HPDE6-E6E7 (cell line): ENCODE results near the gene ACADVL.

Source experiments
- DNase-seq: peaks from one replicate; pipeline ENCODE4 v3.0.0; 2011; ENCODE audit warnings: missing footprints; ENCODE audit errors: extremely low spot score

Gene ACADVL

DNA sequence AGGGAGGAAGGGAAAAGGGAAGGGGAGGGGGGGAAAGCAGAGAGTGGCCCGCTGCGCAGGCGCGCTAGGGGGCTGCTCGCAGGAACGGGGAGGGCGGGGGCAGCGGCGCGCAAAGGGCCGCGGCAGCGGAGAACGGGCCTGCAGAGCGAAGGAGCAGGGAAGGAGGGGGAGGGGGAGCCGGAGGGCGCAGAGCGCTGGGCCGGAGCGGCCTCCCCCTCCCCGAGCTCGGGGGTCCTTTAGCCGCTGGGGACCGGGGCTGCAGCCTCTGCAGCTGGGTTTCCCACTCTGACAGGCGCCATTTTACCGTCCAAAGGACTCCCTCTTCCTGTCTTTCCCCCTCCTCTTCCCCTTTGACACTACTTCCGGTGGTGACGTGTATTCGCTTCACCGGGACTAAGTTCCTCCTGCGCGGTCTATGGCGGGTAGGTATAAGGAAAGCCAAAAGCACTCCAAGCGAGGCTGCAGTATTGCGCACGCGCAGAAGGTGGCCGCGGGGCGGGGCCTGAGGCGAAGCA is 32.0 kb downstream of the ACADVL start, which contains the start of gene CTDNEP1:
CTDNEP1 (minus strand) TSS at position 74 of the 515 bp plus-strand sequence. CDS start 438 bp downstream, outside the sequence.
- DNase-seq: peak; percentile 92

DNA sequence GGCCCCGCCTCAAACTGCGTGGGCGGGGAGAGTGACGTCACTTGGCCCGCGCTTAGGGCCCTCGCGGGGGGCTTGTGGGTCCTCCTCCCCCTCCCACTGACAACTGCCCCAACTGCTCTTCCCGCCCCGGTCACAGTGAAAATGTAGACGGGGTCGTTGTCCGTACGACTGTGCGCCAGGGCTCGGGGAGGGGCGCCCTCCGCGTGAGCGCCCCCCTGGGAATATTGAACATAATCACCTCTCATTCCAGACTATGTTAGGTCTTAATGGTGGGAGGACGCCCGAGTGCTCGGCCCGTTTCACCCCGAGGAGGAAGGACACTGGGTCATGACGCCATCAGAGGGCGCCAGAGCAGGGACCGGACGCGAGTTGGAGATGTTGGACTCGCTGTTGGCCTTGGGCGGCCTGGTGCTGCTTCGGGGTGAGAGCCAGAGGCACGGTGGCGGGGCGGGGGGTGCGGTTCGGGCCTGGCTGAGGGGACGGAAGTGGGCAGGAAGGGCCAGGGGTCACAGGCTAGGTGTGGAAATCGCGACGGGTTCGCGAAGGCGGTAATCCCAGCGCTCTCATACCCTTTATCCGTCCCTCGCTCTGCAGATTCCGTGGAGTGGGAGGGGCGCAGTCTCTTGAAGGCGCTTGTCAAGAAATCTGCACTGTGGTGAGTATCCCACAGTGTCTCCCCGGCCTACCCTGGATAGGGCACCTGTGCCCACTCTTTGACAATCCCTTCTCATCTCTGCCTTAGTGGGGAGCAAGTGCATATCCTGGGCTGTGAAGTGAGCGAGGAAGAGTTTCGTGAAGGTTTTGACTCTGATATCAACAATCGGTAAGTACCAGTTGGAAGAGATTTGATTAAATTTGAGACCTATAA is 32.7 kb downstream of the ACADVL start, which contains the start of gene ELP5:
ELP5 (plus strand) TSS at position 40 of the 868 bp plus-strand sequence; CDS start at position 376, 336 bp downstream.
- DNase-seq: peak; percentile 82

DNA sequence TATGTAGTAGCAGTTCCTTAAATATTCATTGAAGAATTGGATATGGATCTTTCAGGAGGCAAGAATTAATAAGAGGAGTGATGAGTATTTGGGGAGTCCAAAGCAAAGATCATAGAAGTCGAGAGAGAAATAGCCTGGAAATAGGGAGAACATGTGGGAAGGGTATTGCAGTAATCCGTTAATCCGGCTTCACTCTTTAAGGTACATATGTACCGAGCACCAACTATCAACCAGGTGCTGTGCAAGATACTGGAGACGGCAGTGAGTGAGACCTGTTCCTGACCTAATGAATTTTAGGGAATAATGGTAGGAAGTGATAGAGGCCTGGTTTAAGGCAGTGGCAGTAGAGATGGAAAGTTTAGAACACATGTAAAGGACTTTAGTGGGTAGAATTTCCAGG is 33.3 kb downstream of the ACADVL start:
- DNase-seq: no peak

DNA sequence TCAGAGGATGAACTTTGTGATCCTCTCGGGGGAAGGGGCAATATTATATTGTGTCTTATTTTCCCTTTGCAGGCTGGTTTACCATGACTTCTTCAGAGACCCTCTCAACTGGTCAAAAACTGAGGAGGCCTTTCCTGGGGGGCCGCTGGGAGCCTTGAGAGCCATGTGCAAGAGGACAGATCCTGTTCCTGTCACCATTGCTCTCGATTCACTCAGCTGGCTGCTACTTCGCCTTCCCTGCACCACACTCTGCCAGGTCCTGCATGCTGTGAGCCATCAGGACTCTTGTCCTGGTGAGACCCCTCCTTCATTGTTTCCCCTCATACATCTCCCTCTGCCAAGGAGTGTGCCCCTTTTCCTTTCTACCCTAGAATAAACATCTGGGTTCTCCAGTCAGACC is 34.8 kb downstream of the ACADVL start:
- DNase-seq: no peak

DNA sequence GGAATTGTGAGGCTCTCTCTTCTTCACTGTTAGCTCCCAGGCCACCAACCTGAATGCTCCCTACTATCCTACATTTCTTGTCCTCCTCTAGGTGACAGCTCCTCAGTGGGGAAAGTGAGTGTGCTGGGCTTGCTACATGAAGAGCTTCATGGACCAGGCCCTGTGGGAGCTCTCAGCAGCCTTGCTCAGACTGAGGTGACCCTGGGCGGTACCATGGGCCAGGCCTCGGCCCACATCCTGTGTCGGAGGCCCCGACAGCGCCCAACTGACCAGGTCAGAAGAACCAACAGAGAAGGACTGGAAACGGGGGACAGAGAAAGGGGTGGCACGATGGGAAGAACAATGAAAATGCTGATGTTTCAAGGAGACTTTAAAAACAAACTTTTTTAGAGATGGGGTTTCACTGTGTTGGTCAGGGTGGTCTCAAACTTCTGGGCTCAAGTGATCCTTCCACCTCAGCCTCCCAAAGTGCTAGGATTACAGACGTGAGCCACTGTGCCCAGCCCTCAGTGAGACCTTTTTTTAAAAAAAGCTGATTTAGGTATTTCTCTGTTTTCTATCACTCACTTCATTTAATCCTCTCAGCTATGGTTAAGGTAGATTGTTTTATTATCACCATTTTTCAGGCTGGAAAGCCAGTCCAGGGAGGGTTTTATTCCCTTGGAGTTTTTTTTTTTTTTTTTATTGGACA is 37.2 kb downstream of the ACADVL start:
- DNase-seq: no peak

DNA sequence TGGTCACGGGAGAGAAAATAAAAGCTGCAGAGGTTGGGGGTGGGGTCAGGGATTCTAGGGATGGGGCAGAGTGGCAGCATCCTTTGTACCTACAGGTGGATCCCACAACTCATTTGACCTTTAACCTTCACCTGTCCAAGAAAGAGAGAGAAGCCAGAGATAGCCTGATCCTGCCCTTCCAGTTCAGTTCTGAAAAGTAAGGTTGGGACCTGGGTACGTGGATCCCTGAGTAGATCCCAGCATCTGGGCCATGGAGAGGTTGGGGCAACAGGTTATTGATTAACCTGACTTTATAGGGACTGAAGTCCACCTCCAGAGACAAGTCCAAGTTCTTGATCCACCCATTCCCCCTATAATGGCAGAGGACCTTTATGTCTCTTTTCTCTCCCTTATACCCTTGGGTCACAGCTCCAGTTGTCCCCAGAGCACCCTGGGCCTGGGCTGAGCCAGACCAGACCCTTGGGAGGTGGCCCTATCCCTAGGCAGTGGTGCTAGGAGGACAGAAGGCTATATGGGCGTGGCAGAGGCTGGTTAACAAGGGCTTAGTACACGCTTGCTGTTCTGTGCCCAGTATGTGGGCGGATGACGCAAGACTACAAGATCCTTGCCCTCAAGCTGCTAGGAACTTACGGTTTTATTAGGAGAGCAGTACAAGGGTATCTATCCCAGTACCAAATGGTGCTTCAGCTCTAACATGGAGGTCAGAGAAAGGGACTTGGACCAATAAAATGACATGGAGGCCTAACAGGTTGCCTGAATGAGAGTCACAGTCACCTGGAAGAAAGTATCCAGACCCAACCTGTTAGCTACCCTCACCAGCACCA is 39.2 kb downstream of the ACADVL start:
- DNase-seq: no peak

DNA sequence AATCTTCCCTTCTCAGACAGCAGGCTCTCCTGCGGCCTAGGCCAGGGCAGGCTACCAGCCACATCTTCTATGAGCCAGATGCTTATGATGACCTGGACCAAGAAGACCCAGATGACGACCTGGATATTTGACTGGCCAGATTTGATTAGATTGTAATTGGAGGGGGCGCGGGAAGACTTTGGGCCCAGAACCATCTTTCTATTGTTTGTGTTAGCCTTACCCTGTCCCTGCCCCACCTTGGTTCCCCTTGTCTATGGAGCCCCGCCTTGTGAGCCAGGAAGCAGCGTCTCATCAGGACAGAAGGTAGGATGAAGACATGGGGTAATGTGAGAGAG is 39.8 kb downstream of the ACADVL start:
- DNase-seq: no peak

DNA sequence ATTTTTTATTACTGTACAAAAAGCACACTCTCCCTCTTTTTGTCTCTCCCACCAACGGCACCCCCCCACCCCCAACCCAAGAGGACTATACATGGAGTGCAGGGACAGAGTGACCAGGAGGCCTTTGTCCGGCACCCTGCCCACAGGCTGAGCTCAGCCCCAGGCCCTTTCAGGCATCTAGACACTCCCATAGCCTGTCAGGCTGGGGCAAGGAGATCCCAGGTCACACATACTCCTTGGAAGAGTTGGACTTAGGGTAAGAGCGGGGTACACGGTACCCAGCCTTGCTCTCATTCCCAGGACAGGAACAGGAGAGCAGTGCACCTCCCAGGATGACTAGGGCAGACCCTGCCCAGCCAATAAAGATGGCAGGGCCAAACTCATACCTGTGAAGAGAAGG is 40.4 kb downstream of the ACADVL start:
- no peak for DNase-seq

DNA sequence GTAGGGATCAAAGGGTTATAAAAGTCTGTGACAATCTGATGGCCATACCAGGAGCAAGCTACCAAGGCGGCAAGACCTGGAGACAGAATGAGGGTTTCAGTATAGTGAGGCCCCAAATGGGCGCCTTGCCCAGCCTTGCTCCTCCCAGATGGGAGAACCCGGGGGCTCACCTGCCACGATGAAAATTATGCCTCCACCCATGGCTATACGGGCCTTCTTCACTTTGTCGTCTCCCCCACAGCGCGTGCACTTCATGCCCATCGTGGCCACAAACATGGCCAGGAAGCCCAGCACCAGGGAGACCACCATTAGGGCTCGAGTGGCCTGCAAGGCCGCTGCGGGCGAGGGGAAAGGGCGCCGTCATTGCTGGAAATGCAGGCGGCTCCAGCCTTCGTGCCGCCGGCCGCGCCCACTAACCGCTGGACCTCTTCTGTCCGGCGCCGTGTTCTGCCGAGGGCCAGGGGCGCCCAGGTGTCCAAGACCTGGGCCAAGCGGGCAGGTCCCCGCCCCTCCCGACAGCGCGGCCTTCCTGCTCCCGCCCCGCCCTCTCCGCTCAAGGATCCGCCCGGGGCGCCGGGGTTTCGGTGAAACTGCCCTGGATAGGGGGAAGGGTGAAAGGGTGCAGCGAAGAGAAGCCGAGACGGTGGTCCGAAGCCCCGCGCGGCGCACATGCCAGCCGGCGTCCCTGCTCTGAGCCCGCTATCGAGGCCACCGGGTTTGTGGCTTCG is 41.1 kb downstream of the ACADVL start:
- DNase-seq: no peak

DNA sequence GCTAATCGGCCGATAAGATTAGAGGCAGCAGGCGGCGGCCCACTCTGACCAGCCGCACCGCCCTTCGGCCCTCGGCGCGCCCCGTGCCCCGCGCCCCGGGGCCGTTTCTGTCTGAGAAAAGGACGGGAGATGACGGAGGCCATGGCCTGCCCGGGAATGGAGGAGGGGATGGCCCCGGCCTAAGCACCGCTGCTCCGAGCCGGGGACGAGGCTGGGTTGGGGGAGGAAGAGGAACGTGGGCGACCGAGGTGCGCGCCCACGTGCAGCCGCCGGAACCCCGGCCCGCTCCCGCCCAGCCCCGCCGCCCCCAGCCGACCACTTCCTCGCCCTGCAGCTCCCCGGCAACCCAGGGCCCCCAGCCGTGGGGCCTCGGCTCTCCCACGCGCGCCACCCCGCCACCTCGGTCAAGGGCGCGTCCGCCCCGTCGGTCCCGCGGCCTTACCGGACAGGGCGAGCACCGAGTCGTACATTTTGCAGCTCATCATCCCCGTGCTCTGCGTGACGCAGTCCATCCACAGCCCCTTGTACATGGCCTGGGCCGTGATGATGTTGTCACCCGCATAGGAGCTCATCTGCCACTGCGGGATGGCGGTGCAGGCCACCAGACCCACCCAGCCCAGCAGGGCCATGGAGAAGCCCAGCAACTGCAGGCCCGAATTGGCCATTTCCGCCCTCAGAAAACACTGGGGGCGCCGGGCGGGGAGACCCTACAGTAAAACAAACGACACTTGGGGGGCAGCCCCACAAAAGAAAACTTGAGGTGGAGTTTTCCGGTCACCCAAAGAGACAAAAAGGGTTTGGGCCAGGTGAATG is 41.8 kb downstream of the ACADVL start:
- DNase-seq: no peak

DNA sequence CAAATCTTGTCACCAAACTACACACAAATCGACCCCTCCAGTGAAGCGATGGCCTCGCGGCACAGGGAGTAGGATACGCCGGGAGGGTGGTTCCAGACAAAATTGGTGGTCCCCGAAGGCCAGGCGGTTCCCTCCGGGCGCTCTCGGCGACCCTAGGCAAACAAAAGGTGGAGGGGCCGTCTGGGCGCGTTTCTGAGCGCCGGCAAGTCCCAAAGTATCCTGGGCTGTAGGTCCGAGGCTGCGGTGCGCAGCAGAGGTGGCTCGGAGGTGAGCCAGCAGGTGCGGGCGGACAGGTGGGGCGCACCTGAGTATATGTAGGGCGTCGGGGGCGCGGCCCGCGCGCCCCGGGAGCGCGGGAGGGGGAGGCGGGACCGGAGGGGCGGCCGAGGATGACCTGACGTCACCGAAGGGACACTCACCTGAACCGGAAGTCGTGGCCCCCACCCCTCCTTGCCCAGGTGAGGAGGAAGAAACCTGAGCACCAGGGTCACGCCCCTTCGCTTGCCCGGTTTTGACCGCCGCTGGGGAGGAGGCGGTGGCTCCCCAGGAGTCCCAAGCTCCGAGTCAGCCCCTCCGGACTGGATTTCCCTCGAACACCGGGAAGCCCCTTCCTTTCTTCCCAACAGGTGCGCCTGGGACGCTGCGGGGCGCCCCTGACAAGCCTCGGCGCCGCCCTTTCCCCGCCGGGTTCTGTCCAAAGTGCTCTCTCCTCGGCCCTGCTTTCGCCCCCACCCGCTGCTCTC is 42.6 kb downstream of the ACADVL start, which contains the start of gene CLDN7:
CLDN7 (minus strand) TSS at position 287 of the 743 bp plus-strand sequence. CDS start 435 bp downstream, outside the sequence.
- DNase-seq: peak; percentile 90

DNA sequence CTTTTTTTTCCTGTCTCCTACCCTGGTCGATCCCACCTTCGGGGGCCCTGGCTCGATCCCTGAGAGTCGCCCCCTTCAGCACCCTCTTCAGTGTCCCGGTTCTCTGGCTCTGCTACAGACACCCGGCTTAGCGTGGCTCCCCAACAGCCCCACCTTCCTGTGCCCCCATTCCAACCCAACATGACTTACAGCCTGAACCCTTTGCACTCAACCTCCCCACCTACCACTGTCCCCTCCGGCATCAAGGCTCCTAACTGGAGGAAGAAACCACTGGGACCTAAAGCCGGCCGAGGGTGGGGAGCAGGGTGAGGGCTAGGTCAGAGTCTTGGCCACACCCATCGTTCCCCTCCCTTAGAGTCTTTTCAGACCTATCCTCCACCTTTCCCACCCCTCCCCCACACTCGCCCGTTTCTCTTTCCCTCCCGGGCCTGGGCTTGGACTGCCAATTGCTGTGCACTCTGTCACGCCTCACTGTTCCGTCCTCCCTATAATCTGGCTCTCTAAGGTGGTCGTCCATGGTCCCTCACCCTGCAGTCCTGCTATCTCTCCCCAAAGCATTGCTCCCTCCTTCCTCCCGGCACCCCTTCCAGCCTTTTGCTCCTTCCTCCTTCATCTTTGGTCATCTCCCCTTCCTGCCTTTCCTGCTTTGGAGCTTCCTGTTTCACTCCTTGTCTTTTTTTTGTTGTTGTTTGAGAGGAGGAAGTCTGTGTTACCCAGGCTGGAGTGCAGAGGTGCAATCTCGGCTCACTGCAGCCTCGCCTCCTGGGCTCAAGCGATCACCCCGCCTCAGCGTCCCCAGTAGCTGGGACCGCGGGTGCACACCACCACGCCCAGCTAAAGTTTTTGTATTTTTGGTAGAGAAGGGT is 43.4 kb downstream of the ACADVL start:
- peak; percentile 79 for DNase-seq

DNA sequence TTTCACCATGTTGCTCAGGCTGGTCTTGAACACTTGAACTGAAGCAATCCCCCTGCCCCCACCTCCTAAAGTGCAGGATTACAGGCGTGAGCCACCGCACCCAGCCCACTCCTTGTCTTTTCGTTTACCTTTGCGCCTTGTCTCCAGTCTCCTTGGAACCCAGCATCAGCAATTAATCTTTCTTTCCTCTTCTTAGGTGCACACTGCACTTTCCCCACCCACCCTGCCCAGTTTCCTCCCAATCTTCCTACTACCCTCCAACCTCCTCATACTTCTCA is 44.0 kb downstream of the ACADVL start:
- no peak for DNase-seq

DNA sequence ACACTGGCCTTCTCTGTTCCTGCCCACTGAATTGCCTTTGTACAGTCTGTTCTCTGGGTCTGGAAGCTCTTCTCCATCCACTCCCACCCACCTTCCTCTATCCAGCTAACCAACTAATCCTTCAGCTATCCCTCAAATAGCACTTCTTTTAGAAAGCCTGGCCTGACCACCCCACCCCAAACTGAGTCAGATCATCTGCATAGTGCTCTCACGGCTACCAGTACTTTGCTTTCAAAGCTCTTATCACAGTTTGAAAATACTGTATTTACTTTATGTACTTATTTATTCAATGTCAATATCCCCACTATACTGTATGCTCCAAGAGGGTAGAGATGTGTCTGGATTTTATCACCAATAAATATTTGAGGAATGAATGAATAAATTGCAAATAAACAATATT is 47.0 kb downstream of the ACADVL start:
- DNase-seq: no peak
